PC-9 (cell line): ENCODE measurements around the gene PPP2R5C. TPM values are rescaled to one million over a fixed set of nuclear protein-coding genes. Genes with fewer than 3 reads are reported as not detected.

ENCODE experiments used
- BruUV-seq: library from RNA; stranded (reverse); fragments of 400-500 nt; replicated peaks from 2 replicates; lab custom pipeline; 2021; lab: Mats Ljungman, UMichigan
- CTCF ChIA-PET: fragments of 300-600 bp; sonication (Branson Sonifier 250); formaldehyde crosslinking; loops from one replicate; lab custom pipeline; 2022; ENCODE audit warnings: antibody characterized with exemption; lab: Charles Lee
- POLR2A ChIA-PET: fragments of 300-600 bp; sonication (Branson Sonifier 250); formaldehyde crosslinking; loops from one replicate; lab custom pipeline; 2022; ENCODE audit warnings: antibody characterized with exemption; ENCODE audit not compliant: unreplicated experiment; lab: Charles Lee
- DNase-seq, 2 experiments: peaks; one replicate each; pipeline versions ENCODE4 v3.0.0 to v3.0.0-alpha.2; 2015 to 2022; ENCODE audit warnings: mixed read lengths in 1 of 2
- H2AFZ ChIP-seq: fragments of 200-600 bp; sonication (generic); 2 replicates; pipeline ENCODE4 v1.8.1; 2017; ENCODE audit warnings: antibody characterized with exemption
- H3F3A ChIP-seq: fragments of 200-600 bp; sonication (generic); 2 replicates; pipeline ENCODE4 v1.8.1; 2017; ENCODE audit warnings: antibody characterized with exemption, mild to moderate bottlenecking, low read depth; ENCODE audit not compliant: insufficient read depth
- H3K27ac ChIP-seq: fragments of 200-600 bp; sonication (generic); 2 replicates; pipeline ENCODE4 v1.6.1; 2016; ENCODE audit warnings: mixed run types
- H3K27me3 ChIP-seq: fragments of 200-600 bp; sonication (generic); 2 replicates; pipeline ENCODE4 v1.6.1; 2016; ENCODE audit warnings: low read depth, mixed run types; ENCODE audit not compliant: insufficient read depth
- H3K36me3 ChIP-seq: fragments of 200-600 bp; sonication (generic); 2 replicates; pipeline ENCODE4 v1.6.1; 2016; ENCODE audit warnings: low read depth, mixed run types
- H3K4me1 ChIP-seq: fragments of 200-600 bp; sonication (generic); replicated peaks from 2 replicates; pipeline ENCODE4 v1.6.1; 2016; ENCODE audit warnings: mixed run types; ENCODE audit not compliant: insufficient read depth
- H3K4me2 ChIP-seq: fragments of 200-600 bp; sonication (generic); 2 replicates; pipeline ENCODE4 v1.6.1; 2017; ENCODE audit warnings: mixed run types
- H3K4me3 ChIP-seq: fragments of 200-600 bp; sonication (generic); 2 replicates; pipeline ENCODE4 v1.6.1; 2016; ENCODE audit warnings: mixed run types
- H3K79me2 ChIP-seq: fragments of 200-600 bp; sonication (generic); 2 replicates; pipeline ENCODE4 v1.6.1; 2017; ENCODE audit warnings: low read depth, mixed run types
- H3K9me2 ChIP-seq: fragments of 200-600 bp; sonication (generic); 2 replicates; pipeline ENCODE4 v1.8.1; 2017; ENCODE audit warnings: mild to moderate bottlenecking; ENCODE audit not compliant: insufficient read depth
- H3K9me3 ChIP-seq: fragments of 200-600 bp; sonication (generic); 2 replicates; pipeline ENCODE4 v1.8.1; 2016; ENCODE audit warnings: low read depth; ENCODE audit not compliant: insufficient read depth
- H4K20me1 ChIP-seq: fragments of 200-600 bp; sonication (generic); 2 replicates; pipeline ENCODE4 v1.8.1; 2017; ENCODE audit not compliant: insufficient read depth
- CTCF ChIP-seq: fragments of 200-600 bp; sonication (generic); conservative IDR thresholded peaks from 2 replicates; pipeline ENCODE4 v1.6.1; 2017; ENCODE audit warnings: mixed run types, antibody characterized with exemption, mild to moderate bottlenecking, moderate library complexity
- EZH2 ChIP-seq: fragments of 200-600 bp; sonication (generic); IDR thresholded peaks from 2 replicates; pipeline ENCODE4 v1.8.0; 2017; ENCODE audit warnings: antibody characterized with exemption, low read depth
- intact Hi-C: fragments of 100-400 bp; cut with micrococcal nuclease; formaldehyde crosslinking; loops from one replicate; pipeline ENCODE4 v1.10.0; 2022; ENCODE audit not compliant: unreplicated experiment
- total RNA-seq: library from RNA; stranded (reverse); gene quantifications from 2 replicates; pipeline ENCODE4 v1.2.3, GENCODE V29; 2021

PPP2R5C gene
- total RNA-seq, 1 experiment from 2014 or later, result 401 TPM

- H2AFZ ChIP-seq, result no peak overlapping the region
- H3K9me3 ChIP-seq, result no peaks in the 10 kb centered on the region
- no peaks in the 10 kb centered on the region for H3K27me3 ChIP-seq
- H3K4me1 ChIP-seq, result no peaks in the 10 kb centered on the region
- BruUV-seq, result no TSS peak
- POLR2A ChIA-PET, result interaction anchor here (0.6 to 0.7 kb wide), 2 partner anchors 146 to 1144 kb away, joined by 5 to 10 read pairs; no protein-coding TSS in a partner anchor
- H3K4me3 ChIP-seq, result no peak overlapping the region
- intact Hi-C loops, result no loop called here
- H3K27ac ChIP-seq, result no peak overlapping the region
- H4K20me1 ChIP-seq, result no peaks in the 10 kb centered on the region
- TF ChIP-seq CTCF (no peak), EZH2 (no peak)
- no peaks in the 10 kb centered on the region for H3K9me2 ChIP-seq
- no peaks in the 10 kb centered on the region for H3K79me2 ChIP-seq
- H3K4me2 ChIP-seq, result no peak overlapping the region
- CTCF ChIA-PET, result no interaction called here
- DNase-seq, result no peak
- peaks cover 39% of the 10 kb centered on the region; the same call in 1 of the 2 replicates for H3F3A ChIP-seq
- H3K36me3 ChIP-seq, result no peaks in the 10 kb centered on the region
These were observed 194.2 kb downstream of the PPP2R5C start for GRCh38 chr14:101955695-101956161.

- no peak overlapping the region for H2AFZ ChIP-seq
- H3K79me2 ChIP-seq, result no peaks in the 10 kb centered on the region
- no peak overlapping the region for H3K4me2 ChIP-seq
- peaks cover 35% of the 10 kb centered on the region; the same call in 1 of the 2 replicates for H3F3A ChIP-seq
- no peak for TF ChIP-seq CTCF
- TF ChIP-seq EZH2, result no peak
- H3K36me3 ChIP-seq, result no peaks in the 10 kb centered on the region
- peaks cover 2% of the 10 kb centered on the region; the same call in 1 of the 2 replicates for H3K4me1 ChIP-seq
- no peaks in the 10 kb centered on the region for H3K27me3 ChIP-seq
- BruUV-seq, result no TSS peak
- H3K4me3 ChIP-seq, result no peak overlapping the region
- ChIA-PET CTCF (no interaction called here), POLR2A (interaction anchor here (0.7 kb wide), 1 partner anchor 1144 kb away, joined by 10 read pairs; no protein-coding TSS in a partner anchor)
- no peaks in the 10 kb centered on the region for H3K9me3 ChIP-seq
- intact Hi-C loops, result no loop called here
- no peaks in the 10 kb centered on the region for H3K9me2 ChIP-seq
- no peak overlapping the region for H3K27ac ChIP-seq
- DNase-seq, result no peak
- no peaks in the 10 kb centered on the region for H4K20me1 ChIP-seq
These were observed 194.8 kb downstream of the PPP2R5C start for GRCh38 chr14:101956179-101956885.

GRCh38 chr14:101957406-101958234, 196.1 kb downstream of the PPP2R5C start:
- ChIA-PET POLR2A (interaction anchor here (0.6 to 0.7 kb wide), 2 partner anchors 79 to 398 kb away, joined by 3 to 22 read pairs; no protein-coding TSS in a partner anchor), CTCF (interaction anchor here (0.6 to 0.7 kb wide), 4 partner anchors 9 to 1690 kb away, joined by 3 to 16 read pairs (median 4); no protein-coding TSS in a partner anchor)
- H3K9me3 ChIP-seq, result no peaks in the 10 kb centered on the region
- no peak overlapping the region for H3K4me2 ChIP-seq
- BruUV-seq, result no TSS peak
- TF ChIP-seq EZH2 (no peak), CTCF (no peak)
- no peaks in the 10 kb centered on the region for H3K36me3 ChIP-seq
- H3K4me3 ChIP-seq, result no peak overlapping the region
- intact Hi-C loops, result no loop called here
- peaks cover 34% of the 10 kb centered on the region for H3F3A ChIP-seq
- no peak for DNase-seq
- no peak overlapping the region for H3K27ac ChIP-seq
- no peaks in the 10 kb centered on the region for H4K20me1 ChIP-seq
- H3K27me3 ChIP-seq, result no peaks in the 10 kb centered on the region
- no peaks in the 10 kb centered on the region for H3K9me2 ChIP-seq
- H2AFZ ChIP-seq, result no peak overlapping the region
- peaks cover 14% of the 10 kb centered on the region for H3K4me1 ChIP-seq
- no peaks in the 10 kb centered on the region for H3K79me2 ChIP-seq
